MCF 10A (cell line): ENCODE measurements around the gene SERPINB10. TPM values are rescaled to one million over a fixed set of nuclear protein-coding genes. Genes with fewer than 3 reads are reported as not detected.

Experiments used
- BruUV-seq: library from RNA; stranded (reverse); fragments of 400-500 nt; replicated peaks from 2 replicates; lab custom pipeline; 2021; lab: Mats Ljungman, UMichigan
- CTCF ChIA-PET: fragments of 300-600 bp; sonication (Branson Sonifier 250); formaldehyde crosslinking; extraction: SDS; loops from one replicate; lab custom pipeline; 2021; ENCODE audit warnings: antibody characterized with exemption, inconsistent platforms; lab: Yijun Ruan, JAX
- POLR2A ChIA-PET: fragments of 300-600, 350-650 bp; sonication (Branson Sonifier 250); formaldehyde crosslinking; extraction: SDS; loops from one replicate; lab custom pipeline; 2020; ENCODE audit warnings: antibody characterized with exemption, inconsistent platforms; lab: Yijun Ruan, JAX
- DNase-seq: peaks from one replicate; pipeline ENCODE4 v3.0.0-alpha.2; 2018; ENCODE audit not compliant: unreplicated experiment
- H3K27ac Mint-ChIP-seq: one replicate; pipeline ENCODE4 v1.8.0; 2022; ENCODE audit warnings: mild to moderate bottlenecking, low read depth, mixed read lengths; ENCODE audit not compliant: unreplicated experiment
- H3K27me3 Mint-ChIP-seq: one replicate; pipeline ENCODE4 v1.8.0; 2022; ENCODE audit warnings: mixed read lengths; ENCODE audit not compliant: insufficient read depth, unreplicated experiment
- H3K36me3 Mint-ChIP-seq: one replicate; pipeline ENCODE4 v1.8.0; 2022; ENCODE audit warnings: mild to moderate bottlenecking, moderate library complexity, mixed read lengths; ENCODE audit not compliant: insufficient read depth, unreplicated experiment
- H3K4me1 Mint-ChIP-seq: one replicate; pipeline ENCODE4 v1.8.0; 2022; ENCODE audit warnings: mixed read lengths; ENCODE audit not compliant: insufficient read depth, unreplicated experiment
- H3K4me3 Mint-ChIP-seq: one replicate; pipeline ENCODE4 v1.8.0; 2022; ENCODE audit warnings: mild to moderate bottlenecking, moderate library complexity, mixed read lengths; ENCODE audit not compliant: unreplicated experiment
- H3K9me3 Mint-ChIP-seq: one replicate; pipeline ENCODE4 v1.8.0; 2022; ENCODE audit warnings: mixed read lengths; ENCODE audit not compliant: unreplicated experiment
- CTCF ChIP-seq: fragments of 200-600 bp; IDR thresholded peaks from one replicate; pipeline ENCODE4 v1.8.0; 2022; ENCODE audit warnings: antibody characterized with exemption, mild to moderate bottlenecking; ENCODE audit not compliant: unreplicated experiment
- intact Hi-C: fragments of 100-400 bp; cut with micrococcal nuclease; formaldehyde crosslinking; loops from 2 replicates; pipeline ENCODE4 v1.14.1; 2022
- total RNA-seq: library from RNA; stranded (reverse); gene quantifications from 2 replicates; pipeline ENCODE4 v1.2.3, GENCODE V29; 2022

The SERPINB10 gene
- total RNA-seq, 1 experiment from 2014 or later = not detected

- ChIA-PET CTCF (interaction anchor here (0.7 to 2.7 kb wide), 3 partner anchors 12 to 76 kb away, joined by 3 to 21 read pairs (median 3); no protein-coding TSS in a partner anchor), POLR2A (no interaction called here)
- no TSS peak for BruUV-seq
- Mint-ChIP-seq H3K9me3 (peaks cover 13% of the 10 kb centered on the region), H3K36me3 (no peaks in the 10 kb centered on the region), H3K27me3 (no peaks in the 10 kb centered on the region), H3K4me1 (peaks cover 5% of the 10 kb centered on the region), H3K4me3 (no peak overlapping the region), H3K27ac (no peak overlapping the region)
- no peak for TF ChIP-seq CTCF
- intact Hi-C loops = no loop called here
- DNase-seq = no peak
These were observed 47.2 kb upstream of the SERPINB10 start for GRCh38 chr18:63860531-63860930.

GRCh38 chr18:63867368-63868125 is 40.2 kb upstream of the SERPINB10 start:
- peak; percentile 22 for DNase-seq
- POLR2A ChIA-PET = interaction anchor here (0.8 to 5.2 kb wide), 6 partner anchors 10 to 103 kb away, joined by 3 to 33 read pairs (median 10); partner anchors contain the start of gene SERPINB8
- intact Hi-C loops = loop anchor here (5.0 kb wide), 1 partner anchor 70 kb away; no protein-coding TSS in a partner anchor
- Mint-ChIP-seq H3K4me1 (peaks cover 32% of the 10 kb centered on the region), H3K36me3 (no peaks in the 10 kb centered on the region), H3K9me3 (no peaks in the 10 kb centered on the region), H3K27me3 (no peaks in the 10 kb centered on the region), H3K4me3 (peak overlapping the region; percentile 52), H3K27ac (peak overlapping the region; percentile 91)
- CTCF ChIA-PET = interaction anchor here (0.6 to 2.6 kb wide), 10 partner anchors 23 to 1892 kb away, joined by 3 to 30 read pairs (median 4); no protein-coding TSS in a partner anchor
- no TSS peak for BruUV-seq
- TF ChIP-seq CTCF = no peak

GRCh38 chr18:63868546-63868945 is 39.2 kb upstream of the SERPINB10 start:
- ChIA-PET CTCF (interaction anchor here (2.6 kb wide), 1 partner anchor 68 kb away, joined by 30 read pairs; no protein-coding TSS in a partner anchor), POLR2A (interaction anchor here (2.5 to 5.2 kb wide), 3 partner anchors 11 to 102 kb away, joined by 9 to 33 read pairs (median 26); partner anchors contain the start of gene SERPINB8)
- BruUV-seq = no TSS peak
- Mint-ChIP-seq H3K27me3 (no peaks in the 10 kb centered on the region), H3K4me1 (peaks cover 32% of the 10 kb centered on the region), H3K27ac (peak overlapping the region; percentile 91), H3K9me3 (no peaks in the 10 kb centered on the region), H3K36me3 (no peaks in the 10 kb centered on the region), H3K4me3 (no peak overlapping the region)
- DNase-seq = no peak
- no peak for TF ChIP-seq CTCF
- intact Hi-C loops = loop anchor here (5.0 kb wide), 1 partner anchor 69 kb away; no protein-coding TSS in a partner anchor

- Mint-ChIP-seq H3K4me1 (peaks cover 32% of the 10 kb centered on the region), H3K27me3 (no peaks in the 10 kb centered on the region), H3K9me3 (no peaks in the 10 kb centered on the region), H3K36me3 (no peaks in the 10 kb centered on the region), H3K27ac (peak overlapping the region; percentile 95), H3K4me3 (peak overlapping the region; percentile 10)
- ChIA-PET CTCF (interaction anchor here (1.6 kb wide), 1 partner anchor 67 kb away, joined by 4 read pairs; no protein-coding TSS in a partner anchor), POLR2A (interaction anchor here (0.7 to 5.2 kb wide), 8 partner anchors 11 to 502 kb away, joined by 3 to 33 read pairs (median 4); no protein-coding TSS in a partner anchor)
- no TSS peak for BruUV-seq
- intact Hi-C loops = loop anchor here (5.0 kb wide), 1 partner anchor 68 kb away; no protein-coding TSS in a partner anchor
- DNase-seq = peak; percentile 73
- no peak for TF ChIP-seq CTCF
These were observed 38.4 kb upstream of the SERPINB10 start for GRCh38 chr18:63869374-63869773.
